ENCODE data around the gene CRISPLD2.

DNA sequence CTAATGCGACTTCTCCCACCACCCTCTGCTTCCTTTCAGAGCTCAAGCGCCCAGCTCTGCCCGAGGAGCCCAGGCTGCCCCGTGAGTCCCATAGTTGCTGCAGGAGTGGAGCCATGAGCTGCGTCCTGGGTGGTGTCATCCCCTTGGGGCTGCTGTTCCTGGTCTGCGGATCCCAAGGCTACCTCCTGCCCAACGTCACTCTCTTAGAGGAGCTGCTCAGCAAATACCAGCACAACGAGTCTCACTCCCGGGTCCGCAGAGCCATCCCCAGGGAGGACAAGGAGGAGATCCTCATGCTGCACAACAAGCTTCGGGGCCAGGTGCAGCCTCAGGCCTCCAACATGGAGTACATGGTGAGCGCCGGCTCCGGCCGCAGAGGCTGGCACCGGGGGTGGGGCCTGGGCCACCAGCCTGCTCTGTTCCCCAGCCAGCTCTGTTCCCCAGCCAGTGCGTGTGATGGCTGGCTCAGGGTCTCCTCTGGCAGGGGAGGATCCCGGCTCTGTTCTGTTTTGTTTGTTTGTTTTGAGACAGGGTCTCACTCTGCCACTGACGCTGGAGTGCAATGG, 18.7 kb downstream of the CRISPLD2 start:
- TF ChIP-seq, protein P1, sequence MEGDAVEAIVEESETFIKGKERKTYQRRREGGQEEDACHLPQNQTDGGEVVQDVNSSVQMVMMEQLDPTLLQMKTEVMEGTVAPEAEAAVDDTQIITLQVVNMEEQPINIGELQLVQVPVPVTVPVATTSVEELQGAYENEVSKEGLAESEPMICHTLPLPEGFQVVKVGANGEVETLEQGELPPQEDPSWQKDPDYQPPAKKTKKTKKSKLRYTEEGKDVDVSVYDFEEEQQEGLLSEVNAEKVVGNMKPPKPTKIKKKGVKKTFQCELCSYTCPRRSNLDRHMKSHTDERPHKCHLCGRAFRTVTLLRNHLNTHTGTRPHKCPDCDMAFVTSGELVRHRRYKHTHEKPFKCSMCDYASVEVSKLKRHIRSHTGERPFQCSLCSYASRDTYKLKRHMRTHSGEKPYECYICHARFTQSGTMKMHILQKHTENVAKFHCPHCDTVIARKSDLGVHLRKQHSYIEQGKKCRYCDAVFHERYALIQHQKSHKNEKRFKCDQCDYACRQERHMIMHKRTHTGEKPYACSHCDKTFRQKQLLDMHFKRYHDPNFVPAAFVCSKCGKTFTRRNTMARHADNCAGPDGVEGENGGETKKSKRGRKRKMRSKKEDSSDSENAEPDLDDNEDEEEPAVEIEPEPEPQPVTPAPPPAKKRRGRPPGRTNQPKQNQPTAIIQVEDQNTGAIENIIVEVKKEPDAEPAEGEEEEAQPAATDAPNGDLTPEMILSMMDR (IDR thresholded peaks at IDR 0.05), result no peak
- TF ChIP-seq, protein P2, sequence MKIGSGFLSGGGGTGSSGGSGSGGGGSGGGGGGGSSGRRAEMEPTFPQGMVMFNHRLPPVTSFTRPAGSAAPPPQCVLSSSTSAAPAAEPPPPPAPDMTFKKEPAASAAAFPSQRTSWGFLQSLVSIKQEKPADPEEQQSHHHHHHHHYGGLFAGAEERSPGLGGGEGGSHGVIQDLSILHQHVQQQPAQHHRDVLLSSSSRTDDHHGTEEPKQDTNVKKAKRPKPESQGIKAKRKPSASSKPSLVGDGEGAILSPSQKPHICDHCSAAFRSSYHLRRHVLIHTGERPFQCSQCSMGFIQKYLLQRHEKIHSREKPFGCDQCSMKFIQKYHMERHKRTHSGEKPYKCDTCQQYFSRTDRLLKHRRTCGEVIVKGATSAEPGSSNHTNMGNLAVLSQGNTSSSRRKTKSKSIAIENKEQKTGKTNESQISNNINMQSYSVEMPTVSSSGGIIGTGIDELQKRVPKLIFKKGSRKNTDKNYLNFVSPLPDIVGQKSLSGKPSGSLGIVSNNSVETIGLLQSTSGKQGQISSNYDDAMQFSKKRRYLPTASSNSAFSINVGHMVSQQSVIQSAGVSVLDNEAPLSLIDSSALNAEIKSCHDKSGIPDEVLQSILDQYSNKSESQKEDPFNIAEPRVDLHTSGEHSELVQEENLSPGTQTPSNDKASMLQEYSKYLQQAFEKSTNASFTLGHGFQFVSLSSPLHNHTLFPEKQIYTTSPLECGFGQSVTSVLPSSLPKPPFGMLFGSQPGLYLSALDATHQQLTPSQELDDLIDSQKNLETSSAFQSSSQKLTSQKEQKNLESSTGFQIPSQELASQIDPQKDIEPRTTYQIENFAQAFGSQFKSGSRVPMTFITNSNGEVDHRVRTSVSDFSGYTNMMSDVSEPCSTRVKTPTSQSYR (CRISPR knock-in tag; IDR thresholded peaks at IDR 0.05), result no peak
- TF ChIP-seq, protein P3, sequence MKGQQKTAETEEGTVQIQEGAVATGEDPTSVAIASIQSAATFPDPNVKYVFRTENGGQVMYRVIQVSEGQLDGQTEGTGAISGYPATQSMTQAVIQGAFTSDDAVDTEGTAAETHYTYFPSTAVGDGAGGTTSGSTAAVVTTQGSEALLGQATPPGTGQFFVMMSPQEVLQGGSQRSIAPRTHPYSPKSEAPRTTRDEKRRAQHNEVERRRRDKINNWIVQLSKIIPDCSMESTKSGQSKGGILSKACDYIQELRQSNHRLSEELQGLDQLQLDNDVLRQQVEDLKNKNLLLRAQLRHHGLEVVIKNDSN (CRISPR knock-in tag; IDR thresholded peaks at IDR 0.05), result no peak
- TF ChIP-seq, protein P4, sequence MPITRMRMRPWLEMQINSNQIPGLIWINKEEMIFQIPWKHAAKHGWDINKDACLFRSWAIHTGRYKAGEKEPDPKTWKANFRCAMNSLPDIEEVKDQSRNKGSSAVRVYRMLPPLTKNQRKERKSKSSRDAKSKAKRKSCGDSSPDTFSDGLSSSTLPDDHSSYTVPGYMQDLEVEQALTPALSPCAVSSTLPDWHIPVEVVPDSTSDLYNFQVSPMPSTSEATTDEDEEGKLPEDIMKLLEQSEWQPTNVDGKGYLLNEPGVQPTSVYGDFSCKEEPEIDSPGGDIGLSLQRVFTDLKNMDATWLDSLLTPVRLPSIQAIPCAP (CRISPR knock-in tag; IDR thresholded peaks at IDR 0.05), result no peak
- no peak for TF ChIP-seq ZNF396 (CRISPR knock-in tag; IDR thresholded peaks at IDR 0.05; ENCODE audit: borderline replicate concordance)
- no peak for TF ChIP-seq CREB1 (CRISPR knock-in tag; IDR thresholded peaks at IDR 0.05)

Data from WTC11 (cell line).